ENCODE measurements around the gene COL23A1.
"Not testable (repeated sequence)": the region's sequence is repeated elsewhere in the genome, so short reads cannot be mapped to it uniquely, and the experiment has no call there.

COL23A1 gene

GRCh38 chr5:178502401-178503100 lies 87.6 kb downstream of the COL23A1 start:
- no peak for DNase-seq

- DNase-seq = no peak
Observed at GRCh38 chr5:178499352-178499751, 90.8 kb downstream of the COL23A1 start.

GRCh38 chr5:178496642-178497041 lies 93.6 kb downstream of the COL23A1 start:
- DNase-seq = no peak

GRCh38 chr5:178496214-178496613 lies 94.0 kb downstream of the COL23A1 start:
- no peak for DNase-seq

GRCh38 chr5:178495706-178496105 lies 94.5 kb downstream of the COL23A1 start:
- no peak for DNase-seq

- no peak for DNase-seq
Observed at GRCh38 chr5:178492278-178492677, 97.9 kb downstream of the COL23A1 start.

- no peak for DNase-seq
Observed at GRCh38 chr5:178490935-178491652, 99.1 kb downstream of the COL23A1 start.

- no peak for DNase-seq
Observed at GRCh38 chr5:178489271-178489976, 100.8 kb downstream of the COL23A1 start.

- no peak for DNase-seq
Observed at GRCh38 chr5:178488696-178489095, 101.5 kb downstream of the COL23A1 start.

GRCh38 chr5:178487911-178488600 lies 102.1 kb downstream of the COL23A1 start:
- no peak for DNase-seq

GRCh38 chr5:178486878-178487512 lies 103.2 kb downstream of the COL23A1 start:
- DNase-seq = not testable (repeated sequence)

GRCh38 chr5:178486239-178486641 lies 104.0 kb downstream of the COL23A1 start:
- no peak for DNase-seq

- DNase-seq = peak; percentile 61 to 77
Observed at GRCh38 chr5:178483620-178484019, 106.6 kb downstream of the COL23A1 start.

- DNase-seq = no peak
Observed at GRCh38 chr5:178479261-178479660, 110.9 kb downstream of the COL23A1 start.

GRCh38 chr5:178478370-178478769 lies 111.8 kb downstream of the COL23A1 start:
- DNase-seq = no peak

- DNase-seq = no peak
Observed at GRCh38 chr5:178477802-178478201, 112.4 kb downstream of the COL23A1 start.

GRCh38 chr5:178476972-178477754 lies 113.0 kb downstream of the COL23A1 start:
- peak in 1 of 2 donors; percentile 20 for DNase-seq

- DNase-seq = no peak
Observed at GRCh38 chr5:178476531-178476930, 113.7 kb downstream of the COL23A1 start.

- DNase-seq = no peak
Observed at GRCh38 chr5:178475422-178475821, 114.8 kb downstream of the COL23A1 start.

GRCh38 chr5:178474562-178475184 lies 115.5 kb downstream of the COL23A1 start:
- no peak for DNase-seq

- DNase-seq = no peak
Observed at GRCh38 chr5:178473854-178474253, 116.3 kb downstream of the COL23A1 start.

Measured in CD4-positive, alpha-beta T cell treated with Interleukin-4 for 1 hour (primary cell).